Activated CD8-positive, alpha-beta memory T cell treated with anti-CD3 and anti-CD28 coated beads, Interleukin-2, amount 50 U/mL, for 1 hour (primary cell): ENCODE data around the gene ANGEL1.

Source experiments
- DNase-seq: peaks from one replicate; pipeline ENCODE4 v3.0.0-alpha.2; 2020; ENCODE audit errors: extremely low read depth

ANGEL1 gene

DNA sequence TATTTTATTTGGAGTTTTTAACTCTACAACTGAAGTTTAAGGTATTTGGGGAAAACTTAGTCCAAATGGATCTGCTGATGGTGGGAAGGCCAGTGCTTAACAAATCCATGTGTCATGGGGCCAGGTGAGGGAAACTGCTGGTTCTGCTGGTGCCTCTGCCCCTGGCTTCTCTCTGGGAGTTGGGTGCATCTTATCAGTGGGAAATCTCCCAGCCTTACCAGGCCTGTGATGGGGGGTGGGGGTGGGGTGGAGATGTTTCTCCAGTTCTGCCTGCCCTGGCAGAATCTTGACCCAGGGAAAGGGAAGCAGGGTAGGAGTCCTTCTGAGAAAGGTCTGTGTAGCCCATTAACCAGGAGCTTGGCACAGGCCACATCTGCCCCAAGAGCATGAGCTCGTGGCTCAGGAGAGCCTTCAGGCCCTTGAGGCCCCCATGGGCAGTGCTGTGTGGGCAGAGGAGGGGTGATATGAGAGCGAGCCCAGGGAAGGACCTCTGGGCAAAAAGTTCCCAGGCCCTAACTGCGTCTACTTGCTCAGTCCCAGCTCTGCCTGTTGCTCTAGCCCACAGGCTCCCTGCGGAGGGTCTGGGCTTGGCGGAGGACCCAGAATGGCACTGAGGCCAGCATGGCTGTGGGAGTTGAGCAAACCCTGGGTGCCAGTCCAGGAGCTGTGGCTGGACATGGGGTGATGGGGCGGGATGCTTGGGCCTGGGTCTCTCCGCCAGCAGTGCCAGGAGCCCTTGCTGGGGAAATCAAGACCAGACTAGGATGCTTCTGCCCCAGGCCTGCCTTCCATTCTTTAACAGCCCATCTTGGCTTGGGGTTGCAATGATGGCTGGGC lies 33.2 kb downstream of the ANGEL1 start:
- no peak for DNase-seq

DNA sequence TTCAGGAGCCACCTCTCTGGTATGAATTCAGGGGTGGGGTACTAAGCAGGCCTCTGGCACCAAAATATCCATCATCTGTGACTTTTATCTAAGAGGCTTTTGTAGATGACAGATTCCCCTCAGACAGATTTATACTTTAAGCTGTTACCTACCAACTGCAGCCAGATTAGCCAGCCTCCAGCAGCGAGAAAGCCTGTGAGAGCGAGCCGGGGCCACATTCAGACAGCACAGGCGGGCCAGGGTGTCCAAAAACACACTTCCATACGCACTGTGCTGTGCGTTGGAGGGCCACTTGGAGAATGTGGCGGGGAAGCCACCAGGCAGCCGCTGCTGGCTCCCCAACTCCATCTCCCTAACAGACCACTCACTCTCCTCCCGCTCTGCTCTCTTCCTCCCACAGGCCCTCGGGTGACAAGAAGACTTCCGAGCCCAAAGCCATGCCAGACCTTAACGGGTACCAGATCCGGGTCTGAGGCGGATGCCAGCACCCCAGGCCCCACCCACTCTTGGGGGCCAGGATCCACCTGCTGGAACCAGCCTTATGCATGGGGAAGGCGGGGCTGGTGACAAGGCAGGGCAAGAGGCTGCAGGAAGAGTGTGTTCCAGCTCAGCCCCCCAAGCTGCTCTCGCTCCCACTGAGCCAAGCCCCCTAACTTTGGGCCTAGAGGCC lies 34.0 kb downstream of the ANGEL1 start:
- DNase-seq: no peak

DNA sequence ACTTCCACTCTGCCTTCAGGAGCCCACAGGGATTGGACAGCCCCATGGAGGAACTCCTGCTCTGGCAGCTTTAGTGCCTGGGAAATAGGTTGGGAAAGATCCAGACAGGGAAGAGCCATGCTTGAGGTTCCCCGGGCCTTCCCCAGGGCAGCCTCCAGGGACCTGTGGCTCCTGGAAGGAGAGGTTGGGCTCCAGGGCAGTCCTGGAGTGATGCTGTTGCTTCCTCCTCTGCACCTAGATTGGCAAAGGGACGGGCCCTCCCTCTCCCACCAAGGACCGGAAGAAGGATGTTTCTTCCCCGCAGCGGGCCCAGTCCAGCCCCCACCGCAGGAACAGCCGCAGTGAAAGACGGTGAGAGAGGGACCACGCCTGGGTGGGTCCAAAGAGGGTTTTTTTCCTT lies 35.0 kb downstream of the ANGEL1 start:
- no peak for DNase-seq

DNA sequence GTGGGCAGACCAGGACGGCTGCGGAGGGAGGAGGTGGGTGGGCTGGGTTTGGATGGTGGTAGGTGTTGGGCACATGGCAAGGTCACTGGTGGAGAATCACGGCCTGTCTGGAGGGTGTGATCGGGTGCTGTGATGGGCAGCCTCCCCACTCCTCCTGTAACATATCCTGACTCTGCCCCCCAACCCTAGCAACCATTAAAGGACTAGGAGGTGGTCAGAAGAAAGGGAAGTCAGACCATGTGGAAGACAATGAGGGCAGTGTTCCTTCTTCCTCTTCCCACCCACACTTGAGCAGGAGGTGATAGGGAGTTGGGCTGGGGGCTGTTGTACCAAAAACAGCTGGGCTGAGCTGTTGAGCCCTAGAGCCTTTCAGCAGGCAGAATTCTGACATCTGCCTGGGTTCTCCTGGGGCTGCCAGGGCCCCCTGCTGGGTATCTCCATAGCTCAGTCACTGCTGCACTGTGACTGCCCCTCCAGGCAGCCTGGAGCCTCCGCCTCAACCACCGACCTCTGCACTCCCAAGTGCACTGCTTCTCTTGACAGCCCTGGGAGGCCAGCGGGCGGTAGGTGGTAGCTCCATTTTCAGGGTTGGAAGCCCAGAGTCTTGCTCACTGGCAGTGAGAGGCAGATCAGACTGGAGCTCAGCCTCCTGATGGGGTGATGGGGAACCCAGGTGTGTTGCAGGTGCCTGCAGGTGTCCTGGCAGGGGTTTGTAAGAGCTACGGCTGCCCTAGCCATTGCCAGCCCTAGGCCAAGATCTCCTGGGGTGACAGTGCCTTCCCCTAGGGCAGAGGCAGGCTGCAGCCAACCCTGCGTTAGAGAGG lies 36.0 kb downstream of the ANGEL1 start:
- no peak for DNase-seq

DNA sequence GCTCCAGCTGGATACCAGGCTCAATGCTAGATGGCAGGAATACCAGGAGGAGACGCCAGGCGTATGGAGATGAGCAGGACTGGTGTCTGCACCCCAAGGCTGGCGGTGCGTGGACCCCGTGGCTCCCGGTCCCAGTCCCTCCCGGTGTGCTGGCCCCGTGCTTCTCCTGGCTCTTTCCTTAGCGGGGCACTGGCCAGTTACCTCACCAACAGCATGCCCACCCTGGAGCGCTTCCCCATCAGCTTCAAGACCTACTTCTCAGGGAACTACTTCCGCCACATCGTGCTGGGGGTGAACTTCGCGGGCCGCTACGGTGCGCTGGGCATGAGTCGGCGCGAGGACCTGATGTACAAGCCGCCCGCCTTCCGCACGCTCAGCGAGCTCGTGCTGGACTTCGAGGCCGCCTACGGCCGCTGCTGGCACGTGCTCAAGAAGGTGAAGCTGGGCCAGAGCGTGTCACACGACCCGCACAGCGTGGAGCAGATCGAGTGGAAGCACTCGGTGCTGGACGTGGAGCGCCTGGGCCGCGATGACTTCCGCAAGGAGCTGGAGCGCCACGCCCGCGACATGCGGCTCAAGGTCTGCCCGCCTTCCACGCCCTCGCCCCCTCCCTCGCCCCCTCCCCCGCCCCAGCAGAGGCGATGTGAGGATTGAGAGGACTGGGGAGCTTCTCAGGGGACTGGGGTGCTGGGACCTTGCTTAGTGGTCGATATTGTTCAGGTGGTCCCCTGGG lies 36.8 kb downstream of the ANGEL1 start:
- DNase-seq: no peak

DNA sequence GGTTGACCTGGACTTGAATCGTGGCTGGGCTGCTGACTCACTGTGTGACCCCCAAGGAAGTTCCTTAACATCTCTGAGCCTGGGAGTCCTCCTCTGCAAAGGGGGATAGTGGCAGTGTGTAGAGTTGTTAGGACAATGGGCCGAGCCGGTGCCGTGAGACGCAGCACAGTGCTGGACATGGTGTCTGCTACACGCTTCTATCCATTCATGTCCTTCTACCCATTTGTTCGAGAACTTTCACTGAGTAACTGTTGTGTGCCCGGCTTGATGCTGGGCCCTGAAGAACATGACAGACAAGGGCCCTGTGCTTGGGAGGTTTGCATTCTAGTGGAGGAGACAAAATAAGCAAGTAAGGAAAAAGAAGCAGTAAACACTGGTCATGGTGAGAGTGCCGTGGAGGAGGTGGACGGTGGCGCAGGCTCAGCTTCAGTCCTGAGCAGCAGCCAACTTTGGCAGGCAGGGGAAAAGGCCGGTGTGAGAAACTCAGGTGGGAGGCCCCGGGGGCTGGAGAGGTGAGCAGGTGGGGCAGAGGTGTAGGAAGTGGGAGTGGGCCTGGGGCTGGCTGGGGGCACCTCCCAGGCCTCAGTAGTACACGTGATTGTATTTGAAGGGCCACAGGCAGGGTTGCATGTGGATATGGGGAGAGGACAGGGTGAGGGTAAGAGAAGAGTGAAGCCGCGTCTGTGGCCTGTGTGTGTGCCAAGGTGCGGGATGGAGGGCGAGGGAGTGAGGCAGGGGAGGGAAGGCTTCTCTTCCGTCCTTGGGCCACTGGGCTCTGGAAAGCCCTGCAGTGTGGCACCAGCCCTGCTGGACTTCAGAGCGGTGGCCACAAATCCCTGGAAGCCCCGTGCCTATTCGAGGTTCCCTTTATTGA lies 37.6 kb downstream of the ANGEL1 start:
- no peak for DNase-seq

DNA sequence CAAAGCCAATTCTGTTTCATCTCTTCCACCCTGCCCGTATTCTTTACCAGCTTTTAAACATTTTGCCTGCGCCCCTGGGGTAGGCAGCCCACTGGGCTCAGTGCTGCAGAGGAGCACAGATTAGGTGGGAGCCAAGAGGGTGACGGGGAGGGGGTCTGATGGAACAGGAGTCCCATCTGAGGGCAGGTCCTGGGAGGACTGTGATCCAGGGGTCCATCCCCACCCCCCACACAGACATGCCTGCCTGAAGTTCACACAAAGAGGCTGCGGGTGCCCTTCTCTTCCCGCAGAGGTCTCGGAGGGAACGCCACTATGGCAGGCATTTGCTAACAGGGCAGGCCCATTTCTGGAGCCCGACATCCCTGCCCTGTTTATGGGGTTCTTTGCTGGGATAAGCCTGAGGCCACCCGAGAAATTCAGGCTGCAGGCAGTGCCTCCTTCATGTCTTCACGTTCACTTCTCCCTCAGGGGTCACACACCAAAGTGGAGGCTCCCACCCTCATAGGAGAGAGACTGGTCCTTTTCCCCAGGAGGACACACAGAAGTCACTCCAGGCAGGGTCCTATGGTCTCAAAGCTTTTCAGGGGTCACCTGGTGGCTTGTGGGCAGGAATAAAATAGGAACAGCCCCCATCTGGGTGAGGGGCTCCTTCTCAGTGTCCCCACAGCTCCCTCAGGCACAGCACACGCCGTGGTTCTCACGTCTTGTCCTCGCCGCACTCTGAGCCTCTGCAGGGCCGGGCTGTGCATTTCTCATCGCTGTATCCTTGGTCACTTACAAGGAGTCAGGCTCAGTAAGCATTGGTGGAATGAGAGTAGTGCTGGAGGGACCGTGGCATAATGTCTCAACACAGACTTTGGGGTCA lies 38.5 kb downstream of the ANGEL1 start:
- no peak for DNase-seq

DNA sequence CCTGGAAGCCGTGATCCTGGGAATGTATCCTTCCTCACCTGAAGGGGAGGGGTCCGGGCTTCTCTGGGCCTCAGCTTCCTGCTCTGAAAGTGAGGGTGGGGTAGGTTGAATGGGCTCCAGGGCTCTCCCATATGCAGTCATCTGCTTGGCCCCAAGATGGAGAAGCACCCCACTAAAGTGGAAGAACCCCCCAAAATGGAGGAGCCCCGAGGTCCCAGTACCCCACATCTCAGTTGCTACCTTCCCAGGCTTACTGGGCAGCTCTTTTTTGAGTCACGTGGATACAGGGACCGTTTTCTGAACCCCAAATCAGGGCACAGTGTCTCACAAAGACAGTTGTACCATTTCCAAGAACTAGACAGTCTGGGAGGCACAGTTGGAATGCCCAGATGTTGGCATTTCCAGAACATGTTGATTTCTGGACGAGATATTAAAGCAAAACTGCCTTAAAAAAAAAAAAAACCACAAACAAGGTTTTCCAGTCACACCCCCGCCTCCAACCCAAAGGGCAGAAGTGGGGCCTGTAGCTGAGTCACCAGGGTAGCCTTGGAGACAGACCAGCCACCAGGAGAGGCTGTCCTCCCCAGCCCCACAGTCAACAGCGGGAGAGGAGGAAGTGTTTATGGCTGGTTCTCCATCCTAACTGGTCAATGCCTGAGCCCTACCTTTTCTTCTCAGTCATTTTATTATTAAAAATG lies 39.3 kb downstream of the ANGEL1 start:
- no peak for DNase-seq

DNA sequence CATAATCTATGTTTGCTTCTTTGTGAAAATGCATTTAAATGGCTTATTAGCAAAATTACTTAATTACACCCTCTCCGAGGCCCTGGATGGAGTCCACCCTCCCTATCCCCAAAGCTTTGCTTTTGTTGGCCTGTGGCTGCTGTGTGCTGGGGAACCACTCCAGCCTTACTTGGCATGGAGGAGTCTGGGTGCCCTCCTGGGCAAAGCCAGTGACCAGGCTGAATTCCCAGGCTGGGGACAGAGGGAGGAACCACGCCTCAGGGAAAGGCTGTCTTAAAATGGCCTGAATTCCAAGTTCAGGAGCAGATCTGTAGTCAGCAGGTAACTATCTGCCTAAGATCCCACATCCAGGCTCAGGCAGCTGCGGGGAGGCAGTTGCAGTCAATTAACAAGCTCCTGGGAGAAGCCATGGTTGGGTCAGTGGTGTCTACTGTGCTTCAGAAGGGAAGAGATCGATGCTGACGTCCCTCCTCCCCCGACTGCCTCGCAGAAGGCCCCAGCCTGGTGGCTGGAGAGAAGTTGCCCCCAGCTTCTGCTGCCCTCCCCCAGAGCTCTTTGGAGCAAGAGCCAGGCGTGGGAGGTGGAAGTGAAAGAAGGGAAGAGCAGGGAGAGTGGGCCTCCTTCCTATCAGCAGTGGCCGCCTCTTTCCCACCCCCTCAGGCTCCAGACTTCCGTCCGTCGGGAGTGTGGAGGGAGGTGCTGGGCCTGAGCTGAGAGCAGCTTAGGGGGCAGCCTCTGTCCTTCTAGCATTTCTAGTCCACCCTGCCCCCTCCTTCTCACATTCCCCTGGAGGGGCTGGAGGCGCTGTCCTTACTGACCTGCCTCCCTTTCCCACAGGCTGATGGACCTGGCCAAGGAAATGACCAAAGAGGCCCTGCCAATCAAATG lies 40.1 kb downstream of the ANGEL1 start:
- no peak for DNase-seq

DNA sequence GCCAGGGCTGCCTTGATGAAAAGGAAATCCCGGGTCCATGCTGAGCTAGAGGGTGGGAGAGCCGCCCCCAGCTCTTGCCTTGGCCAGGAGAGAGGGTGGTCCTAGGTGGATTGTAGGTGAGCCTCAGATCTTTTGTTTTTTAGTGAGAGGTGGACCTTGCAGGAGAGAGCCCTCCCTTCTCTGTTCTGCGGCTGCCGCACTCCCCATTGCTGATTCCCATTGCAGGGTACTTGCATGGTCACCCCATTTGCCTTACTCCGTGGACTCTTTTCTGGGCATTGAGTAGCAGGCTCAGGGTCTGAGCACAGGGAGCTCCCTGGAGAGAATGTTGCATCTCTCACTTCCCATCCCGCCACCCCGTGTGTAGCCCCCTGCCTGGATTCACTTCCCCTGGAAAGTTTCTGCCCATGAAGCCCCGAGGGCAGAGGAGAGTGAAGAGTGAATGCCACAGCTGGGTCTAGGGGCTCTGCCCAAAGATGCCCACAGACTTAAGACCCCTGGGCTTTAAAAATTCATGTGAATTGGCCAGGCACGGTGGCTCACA lies 41.2 kb downstream of the ANGEL1 start:
- DNase-seq: no peak

DNA sequence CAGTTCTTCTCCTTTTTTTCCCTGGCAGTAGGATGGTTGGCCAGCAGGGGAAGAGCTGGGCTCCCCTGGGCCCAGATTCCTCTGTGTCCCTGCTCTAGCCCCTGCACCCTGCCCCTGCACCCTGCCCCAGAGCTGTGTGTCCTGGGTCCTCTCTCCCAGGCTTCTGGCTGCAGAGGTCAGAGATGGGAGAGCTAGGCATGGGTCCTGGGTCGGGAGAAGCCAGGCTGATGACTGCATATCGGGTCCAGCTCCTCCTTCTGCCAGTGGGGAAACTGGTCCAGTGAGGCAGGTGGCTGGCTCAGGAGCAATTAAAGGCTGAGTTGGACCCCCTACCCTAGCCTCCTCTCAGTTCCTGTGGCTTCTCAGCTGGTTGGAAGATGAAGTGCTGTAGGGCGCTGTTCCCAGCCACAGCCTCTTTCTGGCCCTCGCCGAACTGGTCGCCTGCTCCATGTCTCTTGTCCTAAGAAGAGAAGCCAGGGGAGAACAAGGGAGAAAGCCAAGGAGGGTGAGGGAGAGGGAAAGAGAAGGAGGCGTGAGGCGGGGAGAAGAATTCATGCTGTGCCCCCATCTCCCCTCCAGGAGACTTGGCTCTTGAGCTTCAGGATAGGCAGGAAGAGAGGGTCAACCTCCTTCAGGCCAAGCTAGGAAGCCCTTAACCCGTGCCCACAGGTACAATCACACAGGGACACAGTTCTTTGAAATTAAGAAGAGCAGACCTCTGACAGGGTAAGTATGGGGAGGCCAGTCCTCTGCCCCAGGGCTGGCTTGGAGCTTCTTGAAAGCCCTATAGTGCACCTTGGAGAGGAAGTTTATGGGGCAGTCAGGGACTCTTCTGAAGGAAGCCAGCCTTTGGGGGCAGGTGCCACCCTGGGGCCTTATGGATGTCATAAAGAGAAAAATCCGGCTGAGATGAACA lies 41.9 kb downstream of the ANGEL1 start:
- no peak for DNase-seq

DNA sequence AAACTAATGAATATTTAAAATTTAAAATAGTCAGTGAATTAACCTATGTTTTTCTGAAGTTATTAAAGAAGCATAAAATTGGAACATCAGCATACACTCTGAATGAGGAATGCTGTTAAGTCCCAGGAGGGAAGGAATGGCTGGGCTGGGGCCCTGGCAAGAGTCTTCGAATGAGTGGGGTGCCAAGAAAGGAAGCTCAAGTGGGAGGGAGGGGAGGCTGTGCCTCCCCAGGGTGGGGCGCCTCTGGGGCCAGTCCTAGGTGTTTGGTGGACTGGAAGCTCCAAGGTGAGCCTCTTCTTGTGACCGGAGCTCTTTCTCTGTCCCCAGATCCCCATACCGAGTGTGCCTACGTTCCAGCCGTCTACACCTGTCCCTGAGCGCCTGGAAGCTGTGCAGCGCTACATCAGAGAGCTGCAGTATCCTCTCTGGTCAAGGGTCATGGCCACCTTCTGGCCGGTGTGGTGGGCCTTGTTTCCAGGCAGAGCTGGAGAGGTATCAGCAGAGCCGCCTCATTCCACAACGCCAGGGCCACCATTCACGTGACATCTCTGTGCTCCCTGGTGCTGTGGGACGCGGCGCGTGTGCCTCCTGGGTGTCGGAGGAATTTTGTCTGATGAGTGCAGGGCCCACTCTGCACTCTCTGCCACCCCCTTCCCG lies 42.9 kb downstream of the ANGEL1 start:
- no peak for DNase-seq

DNA sequence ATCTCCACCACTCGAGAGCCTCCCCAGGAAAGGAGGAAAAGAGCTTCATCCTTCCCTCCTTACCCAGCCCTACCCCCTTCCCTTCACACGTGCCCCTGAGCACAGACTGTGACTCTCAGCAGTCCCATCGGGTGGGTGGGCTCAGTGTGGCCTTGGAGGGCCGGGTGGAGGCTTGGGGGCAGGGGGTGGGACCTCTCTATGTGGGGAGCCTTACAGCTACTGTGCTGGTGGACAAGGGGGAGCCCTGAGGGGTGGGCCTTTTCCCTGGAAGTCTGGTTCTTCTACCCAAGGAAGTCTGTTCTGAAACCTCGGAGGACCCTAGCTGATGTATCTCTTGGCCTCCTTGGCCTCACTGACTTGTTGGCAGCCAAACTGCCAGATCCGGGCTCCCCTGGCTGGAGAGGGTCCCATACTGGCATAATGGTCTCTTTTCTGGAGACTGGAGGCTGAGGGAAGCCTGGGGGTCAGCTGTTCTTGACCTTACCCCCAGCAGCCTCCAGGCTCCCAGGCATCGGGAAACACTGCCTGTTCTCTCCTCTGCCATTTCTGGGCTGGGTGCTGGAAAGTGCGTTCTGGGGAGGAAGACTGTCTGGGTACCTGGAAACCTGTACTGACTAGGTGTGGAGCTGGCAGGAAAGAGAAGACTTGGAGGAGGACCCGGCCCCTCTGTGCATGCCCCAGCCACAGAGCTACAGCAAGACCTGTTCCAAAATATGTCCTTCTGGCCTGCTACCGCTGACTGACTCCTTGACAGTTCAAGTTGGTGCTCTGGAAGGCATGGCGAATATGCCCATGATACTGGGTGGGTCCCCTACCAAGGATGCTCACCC lies 43.8 kb downstream of the ANGEL1 start:
- DNase-seq: no peak

DNA sequence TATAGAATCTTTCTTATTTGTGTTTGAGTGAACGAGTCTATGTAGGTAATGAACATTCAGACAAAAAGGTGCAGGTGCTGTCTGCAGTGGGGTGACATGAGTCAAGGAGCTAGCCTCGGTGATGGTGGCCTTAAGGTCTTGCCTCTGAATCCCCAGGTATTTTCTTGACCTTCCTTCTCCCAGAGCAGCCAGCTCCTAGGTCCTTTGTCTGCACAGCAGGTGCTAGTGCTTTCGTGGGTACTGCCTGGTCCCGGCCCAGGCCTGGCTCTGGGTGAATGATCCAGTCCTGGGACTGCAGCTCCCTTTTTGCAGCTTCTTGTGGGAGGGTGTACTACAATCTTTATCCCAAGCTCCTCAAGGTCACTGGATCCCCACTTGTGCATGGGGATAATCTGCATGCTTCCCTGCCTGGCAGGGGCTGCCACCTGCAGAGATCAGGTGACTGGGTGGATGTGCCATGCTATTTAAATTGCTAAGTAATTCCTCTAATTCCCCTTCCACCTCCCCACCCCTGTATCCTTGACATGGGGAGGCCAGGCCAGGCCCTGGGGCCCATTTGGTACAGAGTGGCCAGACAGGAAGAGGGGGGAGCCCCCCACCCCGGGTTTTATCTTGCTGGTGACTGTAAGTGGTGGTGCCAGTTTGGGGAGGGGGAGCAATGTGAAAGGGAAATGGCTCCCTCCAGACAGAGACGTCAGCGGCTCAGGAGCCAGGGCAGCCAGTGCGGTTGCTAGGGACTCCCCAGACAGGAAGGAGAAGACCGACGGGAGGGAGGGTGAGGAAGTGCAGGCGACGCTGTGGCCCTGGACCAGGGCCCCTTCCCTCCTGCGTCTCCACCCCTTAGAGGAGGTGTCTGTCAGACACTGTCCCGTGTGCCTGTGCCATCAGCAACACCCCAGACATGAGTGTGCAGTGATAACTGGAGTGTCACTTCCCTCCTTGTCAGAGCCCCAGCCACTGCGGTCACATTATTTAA lies 44.7 kb downstream of the ANGEL1 start:
- peak; percentile 57 for DNase-seq
